ENCODE data around the gene GPR83.

GPR83 gene

GRCh38 chr11:94330789-94331188 lies 70.4 kb downstream of the GPR83 start:
- H3K4me1 Mint-ChIP-seq (ENCODE audit: low read depth) = no peaks in the 10 kb centered on the region
- DNase-seq = no peak
- H3K9me3 Mint-ChIP-seq = no peaks in the 10 kb centered on the region
- H3K27ac Mint-ChIP-seq = no peak overlapping the region
- H3K36me3 Mint-ChIP-seq (ENCODE audit: low read depth) = no peaks in the 10 kb centered on the region
- peaks cover 8% of the 10 kb centered on the region for H3K27me3 Mint-ChIP-seq
- no peak overlapping the region for H3K4me3 Mint-ChIP-seq

- peaks cover 7% of the 10 kb centered on the region for H3K27me3 Mint-ChIP-seq
- H3K9me3 Mint-ChIP-seq = no peaks in the 10 kb centered on the region
- no peak overlapping the region for H3K4me3 Mint-ChIP-seq
- H3K4me1 Mint-ChIP-seq (ENCODE audit: low read depth) = no peaks in the 10 kb centered on the region
- no peak overlapping the region for H3K27ac Mint-ChIP-seq
- H3K36me3 Mint-ChIP-seq (ENCODE audit: low read depth) = no peaks in the 10 kb centered on the region
- no peak for DNase-seq
Observed at GRCh38 chr11:94329501-94329900, 71.7 kb downstream of the GPR83 start.

- H3K9me3 Mint-ChIP-seq = no peaks in the 10 kb centered on the region
- no peaks in the 10 kb centered on the region for H3K4me1 Mint-ChIP-seq (ENCODE audit: low read depth)
- peaks cover 4% of the 10 kb centered on the region for H3K27me3 Mint-ChIP-seq
- DNase-seq = no peak
- H3K36me3 Mint-ChIP-seq (ENCODE audit: low read depth) = no peaks in the 10 kb centered on the region
- H3K4me3 Mint-ChIP-seq = no peak overlapping the region
- H3K27ac Mint-ChIP-seq = no peak overlapping the region
Observed at GRCh38 chr11:94328587-94329080, 72.6 kb downstream of the GPR83 start.
